ENCODE measurements around the gene ERBIN.

The ERBIN gene

DNA sequence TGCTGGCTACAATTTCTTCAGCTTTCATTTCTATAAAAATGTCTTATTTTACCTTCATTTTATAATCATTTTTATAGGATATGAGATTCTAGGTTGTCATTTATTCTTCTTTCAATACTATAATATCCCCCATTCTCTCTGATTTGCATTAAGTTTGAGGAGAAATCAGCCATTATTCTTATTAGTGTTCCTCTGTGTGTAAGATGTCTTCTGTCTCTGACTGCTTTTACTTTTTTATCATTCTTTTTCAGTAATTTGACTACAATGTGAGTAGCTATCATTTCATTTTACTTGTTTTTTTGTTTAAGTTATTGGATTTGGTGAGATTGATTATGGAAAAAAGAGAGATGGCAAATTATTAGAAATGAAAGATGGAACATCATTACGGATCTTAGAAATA is 204.1 kb downstream of the ERBIN start:
- no peak for DNase-seq
